HCT116 (cell line): Measurements from ENCODE around the gene GATB. TPM values are rescaled to one million over a fixed set of nuclear protein-coding genes. Genes with fewer than 3 reads are reported as not detected.

ENCODE experiments used
- ATAC-seq: fragments of 200-7000 bp; cut with Tn5 transposase; 2 replicates; pipeline ENCODE4 v1.9.1; 2020; ENCODE audit warnings: mild to moderate bottlenecking, moderate library complexity
- BruUV-seq: library from RNA; stranded (reverse); fragments of 400-500 nt; replicated peaks from 2 replicates; lab custom pipeline; 2021; lab: Mats Ljungman, UMichigan
- CTCF ChIA-PET: fragments of 300-600 bp; sonication (Branson Sonifier 250); formaldehyde crosslinking; loops from one replicate; lab custom pipeline; 2021; ENCODE audit warnings: antibody characterized with exemption; lab: Charles Lee
- POLR2A ChIA-PET: fragments of 300-600, 350-600 bp; sonication (Branson Sonifier 250); formaldehyde crosslinking; loops from one replicate; lab custom pipeline; 2021; ENCODE audit warnings: antibody characterized with exemption; lab: Charles Lee
- RAD21 ChIA-PET, 2 experiments: fragments of 300-600 bp; sonication (Branson Sonifier 250); formaldehyde crosslinking; loops; one replicate each; lab custom pipeline; 2023; ENCODE audit warnings: low total read pairs in 2 of 2; ENCODE audit not compliant: uncharacterized antibody in 2 of 2, unreplicated experiment in 2 of 2, low non-redundant PET in 1 of 2; lab: Charles Lee
- DNase-seq: peaks from one replicate; pipeline ENCODE4 v3.0.0-alpha.2; 2010; ENCODE audit warnings: low read depth, low spot score
- H2AFZ ChIP-seq: fragments of 200-600 bp; shearing (Covaris generic), sonication (generic); 2 replicates; pipeline ENCODE4 v1.6.1; 2017; ENCODE audit warnings: low read depth, mixed run types, mixed read lengths, antibody characterized with exemption, low read length; ENCODE audit not compliant: poor library complexity, severe bottlenecking
- H3K27ac ChIP-seq: 2 replicates; pipeline ENCODE4 v1.5.1; 2012; ENCODE audit warnings: low read depth, low read length
- H3K27me3 ChIP-seq: fragments of 200-600 bp; sonication (generic); 2 replicates; pipeline ENCODE4 v1.6.1; 2016; ENCODE audit warnings: mixed run types, low read length, mixed read lengths; ENCODE audit not compliant: insufficient read depth
- H3K36me3 ChIP-seq, 2 experiments: fragments of 200-500 bp in 1 of 2; fragments of 200-600 bp in 1 of 2; sonication (Bioruptor generic) in 1 of 2; sonication (generic) in 1 of 2; 2 replicates each; pipeline versions ENCODE4 v1.5.1 to v1.6.1; 2014 to 2016; ENCODE audit warnings: low read length in 2 of 2, inconsistent platforms in 1 of 2, mixed read lengths in 1 of 2, mixed run types in 1 of 2; ENCODE audit not compliant: insufficient read depth in 2 of 2, control insufficient read depth in 1 of 2
- H3K4me1 ChIP-seq, 2 experiments: fragments of 200-600 bp in 1 of 2; sonication (generic) in 1 of 2; 2 replicates each; pipeline versions ENCODE4 v1.5.1 to v1.6.1; 2012 to 2017; ENCODE audit warnings: low read length in 2 of 2, inconsistent platforms in 1 of 2, mild to moderate bottlenecking in 1 of 2, mixed read lengths in 1 of 2, mixed run types in 1 of 2, moderate library complexity in 1 of 2; ENCODE audit not compliant: insufficient read depth in 2 of 2, control insufficient read depth in 1 of 2
- H3K4me2 ChIP-seq: fragments of 200-600 bp; sonication (generic); 2 replicates; pipeline ENCODE4 v1.6.1; 2017; ENCODE audit warnings: mixed run types, low read length, mixed read lengths
- H3K4me3 ChIP-seq, 2 experiments: fragments of 200-600 bp in 1 of 2; sonication (generic) in 1 of 2; replicated peaks in 1 of 2; 2 replicates each; pipeline ENCODE4 v1.5.1; 2011 to 2016; ENCODE audit warnings: low read length in 2 of 2, control low read depth in 1 of 2, low read depth in 1 of 2, mild to moderate bottlenecking in 1 of 2, mixed read lengths in 1 of 2, mixed run types in 1 of 2
- H3K79me2 ChIP-seq: fragments of 200-600 bp; sonication (generic); 2 replicates; pipeline ENCODE4 v1.6.1; 2017; ENCODE audit warnings: mild to moderate bottlenecking, mixed run types, low read length, moderate library complexity, mixed read lengths; ENCODE audit not compliant: insufficient read depth
- H3K9ac ChIP-seq: fragments of 200-600 bp; sonication (generic); 2 replicates; pipeline ENCODE4 v1.6.1; 2016; ENCODE audit warnings: low read length, mixed read lengths
- H3K9me2 ChIP-seq: fragments of 200-600 bp; sonication (generic), shearing (Covaris generic); 2 replicates; pipeline ENCODE4 v1.6.1; 2017; ENCODE audit warnings: mixed run types, mild to moderate bottlenecking, moderate library complexity; ENCODE audit not compliant: insufficient read depth
- H3K9me3 ChIP-seq, 2 experiments: fragments of 200-500 bp in 1 of 2; fragments of 200-600 bp in 1 of 2; sonication (Bioruptor generic) in 1 of 2; sonication (generic) in 1 of 2; 2 replicates each; pipeline ENCODE4 v1.6.1; 2014 to 2017; ENCODE audit warnings: low read length in 2 of 2, mixed read lengths in 2 of 2, inconsistent platforms in 1 of 2, low read depth in 1 of 2, mild to moderate bottlenecking in 1 of 2, mixed run types in 1 of 2, moderate library complexity in 1 of 2; ENCODE audit not compliant: control insufficient read depth in 1 of 2, insufficient read depth in 1 of 2
- H4K20me1 ChIP-seq: fragments of 200-600 bp; sonication (generic), shearing (Covaris generic); 2 replicates; pipeline ENCODE4 v1.6.1; 2017; ENCODE audit warnings: mixed run types, mild to moderate bottlenecking, moderate library complexity; ENCODE audit not compliant: insufficient read depth
- ELF1 ChIP-seq: IDR thresholded peaks from 2 replicates; pipeline ENCODE4 v1.6.1; 2012; ENCODE audit warnings: low read depth, borderline replicate concordance
- EZH2 ChIP-seq: fragments of 200-600 bp; sonication (generic); IDR thresholded peaks from 2 replicates; pipeline ENCODE4 v1.6.1; 2017; ENCODE audit warnings: antibody characterized with exemption, mixed run types
- JUND ChIP-seq: IDR thresholded peaks from 2 replicates; pipeline ENCODE4 v1.6.1; 2012
- TCF7L2 ChIP-seq: IDR thresholded peaks from 2 replicates; pipeline ENCODE4 v1.7.0; 2011; ENCODE audit warnings: borderline replicate concordance, inconsistent platforms; ENCODE audit not compliant: insufficient read depth, insufficient read length; ENCODE audit errors: extremely low read depth
- ZFX ChIP-seq: fragments of 450-650 bp; IDR thresholded peaks from 2 replicates; pipeline ENCODE4 v1.6.1; 2017
- ZNF274 ChIP-seq: fragments of 200-500 bp; sonication (Bioruptor generic); IDR thresholded peaks from 2 replicates; pipeline ENCODE4 v1.6.1; 2014; ENCODE audit warnings: mild to moderate bottlenecking, low read depth, low read length, inconsistent platforms
- intact Hi-C: fragments of 100-400 bp; cut with micrococcal nuclease; formaldehyde crosslinking; loops from 2 replicates; pipeline ENCODE4 v1.10.0; 2022
- total RNA-seq: library from RNA; stranded (reverse); gene quantifications from one replicate; pipeline ENCODE4 v1.2.1, GENCODE V29; 2021; ENCODE audit not compliant: unreplicated experiment
- TF ChIP-seq, protein P1 (sequence below), 3 experiments: fragments of 200-600 bp in 1 of 3; sonication (generic) in 1 of 3; IDR thresholded peaks in 2 of 3; conservative IDR thresholded peaks in 1 of 3; 2 replicates each; pipeline ENCODE4 v1.5.1; 2012 to 2017; ENCODE audit warnings: low read depth in 2 of 3, low read length in 2 of 3, antibody characterized with exemption in 1 of 3, borderline replicate concordance in 1 of 3, control low read depth in 1 of 3, mild to moderate bottlenecking in 1 of 3, mixed read lengths in 1 of 3, mixed run types in 1 of 3, moderate library complexity in 1 of 3; ENCODE audit not compliant: insufficient read depth in 1 of 3
- TF ChIP-seq, protein P2 (sequence below): IDR thresholded peaks from 2 replicates; pipeline ENCODE4 v1.6.1; 2011; ENCODE audit warnings: mild to moderate bottlenecking, low read length, moderate library complexity; ENCODE audit not compliant: insufficient replicate concordance; ENCODE audit errors: extremely low read depth
- TF ChIP-seq, protein P3 (sequence below): IDR thresholded peaks from 2 replicates; pipeline ENCODE4 v1.6.1; 2012
- TF ChIP-seq, protein P4 (sequence below): IDR thresholded peaks from 2 replicates; pipeline ENCODE4 v1.6.1; 2012; ENCODE audit warnings: low read depth

GATB gene
- total RNA-seq, 1 experiment from 2014 or later = 29.3 TPM

DNA sequence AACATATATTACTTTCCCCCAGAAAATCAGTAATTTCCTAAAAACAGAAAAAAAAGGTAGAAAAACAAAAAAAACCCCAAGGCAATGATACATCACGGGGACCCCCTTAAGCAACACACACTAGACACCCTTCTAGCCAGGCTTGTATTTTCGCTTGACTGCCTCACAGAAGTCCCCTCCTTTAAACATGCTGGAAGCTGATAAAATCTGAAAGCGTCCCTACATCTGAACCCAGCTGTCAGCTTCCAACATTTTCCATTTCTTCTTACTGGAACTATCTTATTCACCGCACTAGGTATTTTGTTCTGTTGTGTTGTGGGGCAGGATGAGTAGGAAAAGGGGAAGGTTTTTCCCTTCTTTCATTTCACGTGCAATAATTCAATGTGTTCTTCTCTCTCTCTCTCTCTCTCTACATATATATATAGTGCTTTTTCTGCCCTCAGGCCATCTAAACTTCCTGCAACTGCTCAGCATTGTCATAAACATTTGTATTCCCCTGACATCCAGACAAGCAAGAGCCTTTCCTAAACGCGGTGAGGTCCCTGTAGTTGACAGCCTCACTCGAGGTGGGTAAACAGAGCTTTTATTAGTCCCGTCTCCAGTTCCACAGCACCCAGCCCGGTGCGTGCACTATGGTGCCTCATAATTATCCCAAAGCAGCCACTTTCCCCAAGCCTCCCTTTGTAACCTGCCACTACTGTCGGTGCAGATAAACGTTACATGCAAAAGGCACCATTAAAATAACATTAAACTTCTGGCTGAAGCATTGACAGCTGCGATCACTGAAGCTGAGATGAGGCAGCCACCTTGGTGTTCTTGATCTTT, 82.5 kb downstream of the GATB start:
- no peaks in the 10 kb centered on the region for H3K9me2 ChIP-seq
- POLR2A ChIA-PET = no interaction called here
- no peak for TF ChIP-seq ZFX
- TF ChIP-seq TCF7L2 = no peak
- TF ChIP-seq, protein P1, sequence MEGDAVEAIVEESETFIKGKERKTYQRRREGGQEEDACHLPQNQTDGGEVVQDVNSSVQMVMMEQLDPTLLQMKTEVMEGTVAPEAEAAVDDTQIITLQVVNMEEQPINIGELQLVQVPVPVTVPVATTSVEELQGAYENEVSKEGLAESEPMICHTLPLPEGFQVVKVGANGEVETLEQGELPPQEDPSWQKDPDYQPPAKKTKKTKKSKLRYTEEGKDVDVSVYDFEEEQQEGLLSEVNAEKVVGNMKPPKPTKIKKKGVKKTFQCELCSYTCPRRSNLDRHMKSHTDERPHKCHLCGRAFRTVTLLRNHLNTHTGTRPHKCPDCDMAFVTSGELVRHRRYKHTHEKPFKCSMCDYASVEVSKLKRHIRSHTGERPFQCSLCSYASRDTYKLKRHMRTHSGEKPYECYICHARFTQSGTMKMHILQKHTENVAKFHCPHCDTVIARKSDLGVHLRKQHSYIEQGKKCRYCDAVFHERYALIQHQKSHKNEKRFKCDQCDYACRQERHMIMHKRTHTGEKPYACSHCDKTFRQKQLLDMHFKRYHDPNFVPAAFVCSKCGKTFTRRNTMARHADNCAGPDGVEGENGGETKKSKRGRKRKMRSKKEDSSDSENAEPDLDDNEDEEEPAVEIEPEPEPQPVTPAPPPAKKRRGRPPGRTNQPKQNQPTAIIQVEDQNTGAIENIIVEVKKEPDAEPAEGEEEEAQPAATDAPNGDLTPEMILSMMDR (IDR thresholded peaks at IDR 0.05 in 2 of 3, conservative IDR thresholded peaks at IDR 0.05 in 1 of 3; ENCODE audit: borderline replicate concordance in 1 of 3, insufficient read depth in 1 of 3, low read depth in 2 of 3, low read length in 2 of 3) = no peak
- no peak for TF ChIP-seq JUND
- TF ChIP-seq, protein P2, sequence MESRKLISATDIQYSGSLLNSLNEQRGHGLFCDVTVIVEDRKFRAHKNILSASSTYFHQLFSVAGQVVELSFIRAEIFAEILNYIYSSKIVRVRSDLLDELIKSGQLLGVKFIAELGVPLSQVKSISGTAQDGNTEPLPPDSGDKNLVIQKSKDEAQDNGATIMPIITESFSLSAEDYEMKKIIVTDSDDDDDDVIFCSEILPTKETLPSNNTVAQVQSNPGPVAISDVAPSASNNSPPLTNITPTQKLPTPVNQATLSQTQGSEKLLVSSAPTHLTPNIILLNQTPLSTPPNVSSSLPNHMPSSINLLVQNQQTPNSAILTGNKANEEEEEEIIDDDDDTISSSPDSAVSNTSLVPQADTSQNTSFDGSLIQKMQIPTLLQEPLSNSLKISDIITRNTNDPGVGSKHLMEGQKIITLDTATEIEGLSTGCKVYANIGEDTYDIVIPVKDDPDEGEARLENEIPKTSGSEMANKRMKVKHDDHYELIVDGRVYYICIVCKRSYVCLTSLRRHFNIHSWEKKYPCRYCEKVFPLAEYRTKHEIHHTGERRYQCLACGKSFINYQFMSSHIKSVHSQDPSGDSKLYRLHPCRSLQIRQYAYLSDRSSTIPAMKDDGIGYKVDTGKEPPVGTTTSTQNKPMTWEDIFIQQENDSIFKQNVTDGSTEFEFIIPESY = no peak
- TF ChIP-seq, protein P3, sequence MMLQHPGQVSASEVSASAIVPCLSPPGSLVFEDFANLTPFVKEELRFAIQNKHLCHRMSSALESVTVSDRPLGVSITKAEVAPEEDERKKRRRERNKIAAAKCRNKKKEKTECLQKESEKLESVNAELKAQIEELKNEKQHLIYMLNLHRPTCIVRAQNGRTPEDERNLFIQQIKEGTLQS = no peak
- no peak for TF ChIP-seq EZH2
- no peak for TF ChIP-seq ELF1
- TF ChIP-seq, protein P4, sequence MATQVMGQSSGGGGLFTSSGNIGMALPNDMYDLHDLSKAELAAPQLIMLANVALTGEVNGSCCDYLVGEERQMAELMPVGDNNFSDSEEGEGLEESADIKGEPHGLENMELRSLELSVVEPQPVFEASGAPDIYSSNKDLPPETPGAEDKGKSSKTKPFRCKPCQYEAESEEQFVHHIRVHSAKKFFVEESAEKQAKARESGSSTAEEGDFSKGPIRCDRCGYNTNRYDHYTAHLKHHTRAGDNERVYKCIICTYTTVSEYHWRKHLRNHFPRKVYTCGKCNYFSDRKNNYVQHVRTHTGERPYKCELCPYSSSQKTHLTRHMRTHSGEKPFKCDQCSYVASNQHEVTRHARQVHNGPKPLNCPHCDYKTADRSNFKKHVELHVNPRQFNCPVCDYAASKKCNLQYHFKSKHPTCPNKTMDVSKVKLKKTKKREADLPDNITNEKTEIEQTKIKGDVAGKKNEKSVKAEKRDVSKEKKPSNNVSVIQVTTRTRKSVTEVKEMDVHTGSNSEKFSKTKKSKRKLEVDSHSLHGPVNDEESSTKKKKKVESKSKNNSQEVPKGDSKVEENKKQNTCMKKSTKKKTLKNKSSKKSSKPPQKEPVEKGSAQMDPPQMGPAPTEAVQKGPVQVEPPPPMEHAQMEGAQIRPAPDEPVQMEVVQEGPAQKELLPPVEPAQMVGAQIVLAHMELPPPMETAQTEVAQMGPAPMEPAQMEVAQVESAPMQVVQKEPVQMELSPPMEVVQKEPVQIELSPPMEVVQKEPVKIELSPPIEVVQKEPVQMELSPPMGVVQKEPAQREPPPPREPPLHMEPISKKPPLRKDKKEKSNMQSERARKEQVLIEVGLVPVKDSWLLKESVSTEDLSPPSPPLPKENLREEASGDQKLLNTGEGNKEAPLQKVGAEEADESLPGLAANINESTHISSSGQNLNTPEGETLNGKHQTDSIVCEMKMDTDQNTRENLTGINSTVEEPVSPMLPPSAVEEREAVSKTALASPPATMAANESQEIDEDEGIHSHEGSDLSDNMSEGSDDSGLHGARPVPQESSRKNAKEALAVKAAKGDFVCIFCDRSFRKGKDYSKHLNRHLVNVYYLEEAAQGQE = no peak
- TF ChIP-seq ZNF274 = no peak
- no peaks in the 10 kb centered on the region for H4K20me1 ChIP-seq
- H3K79me2 ChIP-seq = no peaks in the 10 kb centered on the region
- no peak overlapping the region for H3K9ac ChIP-seq
- no peak overlapping the region for H3K4me3 ChIP-seq
- H2AFZ ChIP-seq = no peak overlapping the region
- RAD21 ChIA-PET = no interaction called here
- no peak overlapping the region for H3K27ac ChIP-seq
- CTCF ChIA-PET = no interaction called here
- no peaks in the 10 kb centered on the region for H3K27me3 ChIP-seq
- no peak for ATAC-seq
- no peak overlapping the region for H3K4me2 ChIP-seq
- H3K36me3 ChIP-seq = no peaks in the 10 kb centered on the region
- H3K9me3 ChIP-seq = no peaks in the 10 kb centered on the region
- peaks cover 0 to 13% of the 10 kb centered on the region in 2 experiments; a peak in 2 of 4 replicates for H3K4me1 ChIP-seq
- no peak for DNase-seq
- no TSS peak for BruUV-seq
- intact Hi-C loops = no loop called here
